Endothelial cell (in vitro differentiated cells): ENCODE data around the gene TADA2B. TPM values are rescaled to one million over a fixed set of nuclear protein-coding genes. Genes with fewer than 3 reads are reported as not detected.

Experiments
- DNase-seq: peaks from one replicate; pipeline ENCODE4 v3.0.0; 2021; ENCODE audit warnings: low spot score
- H3K27ac Mint-ChIP-seq: one replicate; pipeline ENCODE4 v1.8.0; 2021; ENCODE audit warnings: mixed read lengths, inconsistent platforms; ENCODE audit not compliant: unreplicated experiment
- H3K27me3 Mint-ChIP-seq: one replicate; pipeline ENCODE4 v1.8.0; 2021; ENCODE audit warnings: mild to moderate bottlenecking, moderate library complexity, mixed read lengths, inconsistent platforms; ENCODE audit not compliant: unreplicated experiment
- H3K36me3 Mint-ChIP-seq: one replicate; pipeline ENCODE4 v1.8.0; 2021; ENCODE audit warnings: mild to moderate bottlenecking, low read depth, mixed read lengths, inconsistent platforms; ENCODE audit not compliant: unreplicated experiment
- H3K4me1 Mint-ChIP-seq: one replicate; pipeline ENCODE4 v1.8.0; 2021; ENCODE audit warnings: mild to moderate bottlenecking, mixed read lengths, inconsistent platforms; ENCODE audit not compliant: unreplicated experiment
- H3K4me3 Mint-ChIP-seq: one replicate; pipeline ENCODE4 v1.8.0; 2021; ENCODE audit warnings: mild to moderate bottlenecking, mixed read lengths, inconsistent platforms; ENCODE audit not compliant: unreplicated experiment
- H3K9me3 Mint-ChIP-seq: one replicate; pipeline ENCODE4 v1.8.0; 2021; ENCODE audit warnings: mixed read lengths, inconsistent platforms; ENCODE audit not compliant: unreplicated experiment
- total RNA-seq: library from RNA; stranded (reverse); fragmentation: NEBNext Ultra II Directional; extraction: Animal tissue kit (Norgen Biotek cat#: 25700); gene quantifications from one replicate; pipeline ENCODE4 v1.2.1, GENCODE V29; 2021; ENCODE audit not compliant: unreplicated experiment
- TF ChIP-seq, protein P1 (sequence below): fragments of 200-600 bp; sonication (generic); IDR thresholded peaks from one replicate; pipeline ENCODE4 v1.5.0; 2021; ENCODE audit warnings: antibody characterized with exemption; ENCODE audit not compliant: unreplicated experiment

Gene TADA2B
- total RNA-seq, 1 donor from 2014 or later = 20.2 TPM

DNA sequence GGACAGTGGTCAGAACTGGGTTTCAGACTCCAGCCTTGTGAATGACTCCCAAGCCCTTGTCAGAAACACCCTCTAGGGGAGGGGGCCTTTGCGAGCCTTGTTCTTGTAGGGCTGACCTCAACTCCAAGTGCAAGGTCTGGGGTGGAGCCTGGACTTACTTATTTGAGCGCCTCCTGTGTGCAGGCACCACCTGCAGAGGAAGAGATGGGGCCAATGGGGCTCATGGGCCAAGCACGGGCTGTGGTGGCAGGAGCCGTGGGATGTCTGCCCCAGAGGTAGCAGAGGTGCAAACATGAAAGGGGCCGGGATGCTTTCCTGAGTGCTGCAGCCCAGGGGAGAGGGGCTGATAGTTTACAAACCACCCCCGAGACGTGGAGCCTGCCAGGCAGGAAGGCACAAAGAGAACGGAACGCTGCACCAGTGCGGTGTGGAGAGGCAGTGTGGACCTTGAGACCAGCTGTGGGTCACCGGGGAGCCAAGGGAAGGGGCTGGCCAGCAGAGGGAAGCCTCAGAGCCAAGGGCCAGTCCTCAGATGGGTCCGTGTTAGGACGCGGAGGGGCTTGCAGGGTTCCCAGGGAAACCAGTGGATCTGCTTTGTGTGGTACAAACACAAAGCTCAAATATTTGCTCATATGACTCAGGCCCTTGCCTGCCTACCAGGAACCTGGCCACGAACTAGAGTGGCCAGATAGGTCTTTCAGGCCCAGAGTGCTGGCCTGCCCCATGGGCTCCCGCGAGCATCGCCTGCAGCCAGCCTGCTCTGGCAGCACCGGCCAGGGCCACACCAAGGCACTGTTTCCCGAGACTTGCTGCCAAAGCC, 8.7 kb upstream of the TADA2B start:
- DNase-seq = no peak
- TF ChIP-seq, protein P1, sequence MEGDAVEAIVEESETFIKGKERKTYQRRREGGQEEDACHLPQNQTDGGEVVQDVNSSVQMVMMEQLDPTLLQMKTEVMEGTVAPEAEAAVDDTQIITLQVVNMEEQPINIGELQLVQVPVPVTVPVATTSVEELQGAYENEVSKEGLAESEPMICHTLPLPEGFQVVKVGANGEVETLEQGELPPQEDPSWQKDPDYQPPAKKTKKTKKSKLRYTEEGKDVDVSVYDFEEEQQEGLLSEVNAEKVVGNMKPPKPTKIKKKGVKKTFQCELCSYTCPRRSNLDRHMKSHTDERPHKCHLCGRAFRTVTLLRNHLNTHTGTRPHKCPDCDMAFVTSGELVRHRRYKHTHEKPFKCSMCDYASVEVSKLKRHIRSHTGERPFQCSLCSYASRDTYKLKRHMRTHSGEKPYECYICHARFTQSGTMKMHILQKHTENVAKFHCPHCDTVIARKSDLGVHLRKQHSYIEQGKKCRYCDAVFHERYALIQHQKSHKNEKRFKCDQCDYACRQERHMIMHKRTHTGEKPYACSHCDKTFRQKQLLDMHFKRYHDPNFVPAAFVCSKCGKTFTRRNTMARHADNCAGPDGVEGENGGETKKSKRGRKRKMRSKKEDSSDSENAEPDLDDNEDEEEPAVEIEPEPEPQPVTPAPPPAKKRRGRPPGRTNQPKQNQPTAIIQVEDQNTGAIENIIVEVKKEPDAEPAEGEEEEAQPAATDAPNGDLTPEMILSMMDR = no peak
- Mint-ChIP-seq H3K4me1 (no peaks in the 10 kb centered on the region), H3K4me3 (no peak overlapping the region), H3K27ac (no peak overlapping the region), H3K9me3 (no peaks in the 10 kb centered on the region), H3K27me3 (peaks cover 5% of the 10 kb centered on the region), H3K36me3 (peaks cover 19% of the 10 kb centered on the region)

DNA sequence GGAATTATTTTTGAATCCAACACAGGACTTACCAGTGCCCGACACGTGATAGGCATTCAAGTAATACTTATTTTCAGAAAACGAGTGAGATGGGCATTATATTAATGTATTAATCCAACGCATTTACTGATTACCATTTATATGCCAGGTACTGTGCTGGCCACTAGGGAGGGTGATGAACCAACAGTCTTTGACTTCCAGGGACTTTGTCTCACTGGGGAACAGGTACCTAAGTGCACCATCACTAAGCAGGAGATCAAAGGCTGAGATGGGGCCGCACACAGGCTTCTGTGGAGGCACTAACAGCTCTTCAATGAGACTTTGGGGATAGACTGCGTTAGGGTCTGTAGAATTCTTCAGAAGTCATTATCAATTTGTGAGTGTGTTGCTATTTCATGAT, 5.7 kb upstream of the TADA2B start:
- H3K4me1 Mint-ChIP-seq = peaks cover 10% of the 10 kb centered on the region
- H3K9me3 Mint-ChIP-seq = no peaks in the 10 kb centered on the region
- no peak overlapping the region for H3K4me3 Mint-ChIP-seq
- no peak overlapping the region for H3K27ac Mint-ChIP-seq
- TF ChIP-seq, protein P1 = no peak
- DNase-seq = no peak
- H3K36me3 Mint-ChIP-seq = no peaks in the 10 kb centered on the region
- peaks cover 9% of the 10 kb centered on the region for H3K27me3 Mint-ChIP-seq

DNA sequence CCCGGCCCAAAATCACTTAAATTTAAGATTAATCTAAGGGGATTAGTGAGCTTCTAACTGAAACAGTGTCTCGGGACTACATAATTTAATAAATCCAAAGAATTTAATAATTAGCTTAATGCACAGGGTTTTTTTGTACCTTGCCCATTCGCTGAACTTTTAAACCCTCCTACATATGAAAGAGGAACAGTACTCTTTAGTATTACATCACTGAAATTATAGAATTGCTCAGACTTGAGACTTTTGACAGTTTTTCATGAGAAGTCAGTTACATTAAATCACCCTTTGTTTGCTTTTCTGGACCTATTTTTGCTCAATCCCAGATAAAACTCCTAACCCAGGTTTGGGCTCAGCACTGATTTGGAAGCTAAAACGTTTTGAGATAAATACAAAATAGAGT, 2.4 kb upstream of the TADA2B start:
- H3K27me3 Mint-ChIP-seq = peaks cover 17% of the 10 kb centered on the region
- no peak for DNase-seq
- peak overlapping the region; percentile 42 for H3K4me3 Mint-ChIP-seq
- H3K4me1 Mint-ChIP-seq = peaks cover 25% of the 10 kb centered on the region
- peaks cover 10% of the 10 kb centered on the region for H3K36me3 Mint-ChIP-seq
- no peak overlapping the region for H3K27ac Mint-ChIP-seq
- H3K9me3 Mint-ChIP-seq = no peaks in the 10 kb centered on the region
- TF ChIP-seq, protein P1 = no peak

DNA sequence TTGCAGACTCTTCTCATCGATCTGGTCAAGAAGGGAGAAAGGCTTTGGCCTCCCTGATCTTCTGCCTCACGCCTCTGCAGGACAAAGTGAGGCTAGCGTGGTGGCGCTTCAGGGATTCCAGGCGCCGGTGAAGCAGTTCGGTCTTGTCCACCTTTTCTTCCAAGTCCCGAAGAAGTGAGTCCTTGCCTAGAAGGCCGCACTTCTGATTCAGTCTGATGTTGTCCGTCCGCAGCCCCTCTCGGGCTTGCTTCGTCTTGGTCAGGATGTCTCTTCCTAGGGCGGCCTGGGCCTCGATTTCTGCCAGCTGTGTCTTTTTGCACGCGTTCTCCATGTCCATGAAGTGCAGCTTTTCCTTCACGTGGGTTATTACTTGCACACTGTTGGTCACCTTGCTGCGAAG, 1.9 kb upstream of the TADA2B start:
- TF ChIP-seq, protein P1 = no peak
- H3K36me3 Mint-ChIP-seq = peaks cover 10% of the 10 kb centered on the region
- peaks cover 26% of the 10 kb centered on the region for H3K4me1 Mint-ChIP-seq
- H3K9me3 Mint-ChIP-seq = no peaks in the 10 kb centered on the region
- H3K27me3 Mint-ChIP-seq = peaks cover 17% of the 10 kb centered on the region
- H3K27ac Mint-ChIP-seq = no peak overlapping the region
- no peak for DNase-seq
- peak overlapping the region; percentile 93 for H3K4me3 Mint-ChIP-seq

DNA sequence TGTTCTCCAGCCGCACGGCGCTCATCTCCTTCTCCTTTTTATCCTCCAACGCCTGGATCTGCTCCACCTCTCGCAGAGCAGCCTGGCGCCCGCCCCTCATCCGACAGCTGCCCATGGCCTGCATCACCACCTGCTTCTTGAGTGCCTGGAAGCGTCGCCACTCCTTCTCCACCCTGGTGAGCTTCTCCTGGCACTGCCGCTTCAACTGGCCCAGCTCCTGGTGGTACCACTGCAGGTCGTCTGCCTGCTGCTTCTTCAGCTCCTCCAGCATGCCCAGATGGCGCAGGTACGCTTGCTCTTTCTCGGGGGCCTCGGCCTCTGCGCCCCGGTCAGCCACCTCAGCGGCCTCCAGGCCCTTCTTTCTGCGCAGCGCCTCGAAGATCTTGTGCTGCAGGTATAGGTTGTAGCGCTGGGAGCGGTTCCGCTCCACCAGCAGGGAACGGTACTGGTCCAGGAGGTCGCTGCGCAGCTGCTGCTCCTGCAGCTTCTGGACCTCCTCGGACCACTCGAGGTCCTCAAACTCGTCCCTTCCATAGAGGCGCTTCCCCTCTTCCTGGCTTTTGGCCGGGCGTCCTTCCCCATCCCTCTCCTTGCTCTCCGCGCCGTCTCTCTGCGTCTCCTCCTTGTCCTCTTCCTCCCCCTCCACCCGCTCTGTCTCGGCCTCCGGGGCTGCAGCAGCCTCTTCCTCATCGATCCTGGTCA, 1.2 kb upstream of the TADA2B start:
- Mint-ChIP-seq H3K9me3 (no peaks in the 10 kb centered on the region), H3K27ac (peak overlapping the region; percentile 82), H3K4me3 (peak overlapping the region; percentile 93), H3K36me3 (peaks cover 10% of the 10 kb centered on the region), H3K4me1 (peaks cover 31% of the 10 kb centered on the region), H3K27me3 (peaks cover 17% of the 10 kb centered on the region)
- no peak for DNase-seq
- TF ChIP-seq, protein P1 = no peak
